Dermis lymphatic vessel endothelial cell (primary cell): ENCODE measurements around the gene KLK15. TPM values are rescaled to one million over a fixed set of nuclear protein-coding genes. Genes with fewer than 3 reads are reported as not detected.

Source experiments
- total RNA-seq: library from RNA; depleted of rRNA; stranded (reverse); fragments of >200 nt; gene quantifications from 2 replicates; pipeline ENCODE4 v1.2.1, GENCODE V29; 2014

Gene KLK15, protein sequence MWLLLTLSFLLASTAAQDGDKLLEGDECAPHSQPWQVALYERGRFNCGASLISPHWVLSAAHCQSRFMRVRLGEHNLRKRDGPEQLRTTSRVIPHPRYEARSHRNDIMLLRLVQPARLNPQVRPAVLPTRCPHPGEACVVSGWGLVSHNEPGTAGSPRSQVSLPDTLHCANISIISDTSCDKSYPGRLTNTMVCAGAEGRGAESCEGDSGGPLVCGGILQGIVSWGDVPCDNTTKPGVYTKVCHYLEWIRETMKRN
- total RNA-seq = not detected in 2 replicates

DNA sequence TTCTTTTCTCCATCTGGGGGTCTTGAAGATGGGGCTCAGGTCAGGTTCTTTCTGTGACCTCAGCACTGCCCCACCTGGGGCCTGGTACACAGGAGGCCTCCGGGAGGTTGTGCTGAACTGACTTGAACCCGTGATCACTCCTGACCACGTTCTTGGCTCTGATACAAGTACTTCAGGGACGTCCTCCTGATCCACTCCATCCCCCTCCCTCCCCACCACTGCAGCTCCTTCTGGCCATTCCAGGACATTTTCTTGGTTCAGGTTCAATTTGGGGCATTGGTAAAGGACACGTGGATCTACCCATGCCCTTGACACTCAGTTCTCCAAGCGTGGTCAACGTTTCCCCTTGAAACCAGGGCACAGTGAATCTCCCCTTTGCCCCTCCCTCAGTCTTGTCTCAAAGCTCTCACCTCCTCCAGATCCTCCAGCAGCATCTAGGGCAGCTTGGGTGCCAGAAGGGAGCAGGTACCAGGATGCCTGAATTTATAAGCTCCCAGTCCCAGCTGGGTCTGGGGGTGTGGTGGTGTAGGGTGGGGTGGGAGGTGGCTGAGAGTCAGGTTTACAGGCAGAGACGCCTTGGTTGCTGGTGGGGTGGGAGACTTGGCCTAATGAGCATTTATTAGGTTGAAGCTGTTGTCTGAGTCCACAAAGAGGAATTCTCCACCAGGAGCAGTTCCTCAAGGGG lies at the start of gene KLK15:
TSS of gene KLK15 (minus strand) at position 458 of the 685 bp plus-strand sequence. CDS start 2,082 bp downstream, outside the sequence.

DNA sequence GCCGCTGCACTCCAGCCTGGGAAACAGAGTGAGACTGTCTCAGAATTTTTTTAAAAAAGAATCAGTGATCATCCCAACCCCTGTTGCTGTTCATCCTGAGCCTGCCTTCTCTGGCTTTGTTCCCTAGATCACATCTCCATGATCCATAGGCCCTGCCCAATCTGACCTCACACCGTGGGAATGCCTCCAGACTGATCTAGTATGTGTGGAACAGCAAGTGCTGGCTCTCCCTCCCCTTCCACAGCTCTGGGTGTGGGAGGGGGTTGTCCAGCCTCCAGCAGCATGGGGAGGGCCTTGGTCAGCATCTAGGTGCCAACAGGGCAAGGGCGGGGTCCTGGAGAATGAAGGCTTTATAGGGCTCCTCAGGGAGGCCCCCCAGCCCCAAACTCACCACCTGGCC lies 39.7 kb upstream of the KLK15 start, which contains the start of gene KLK2:
TSS of gene KLK2 (plus strand) at position 384 of the 400 bp plus-strand sequence. CDS start 35 bp downstream, outside the sequence.

DNA sequence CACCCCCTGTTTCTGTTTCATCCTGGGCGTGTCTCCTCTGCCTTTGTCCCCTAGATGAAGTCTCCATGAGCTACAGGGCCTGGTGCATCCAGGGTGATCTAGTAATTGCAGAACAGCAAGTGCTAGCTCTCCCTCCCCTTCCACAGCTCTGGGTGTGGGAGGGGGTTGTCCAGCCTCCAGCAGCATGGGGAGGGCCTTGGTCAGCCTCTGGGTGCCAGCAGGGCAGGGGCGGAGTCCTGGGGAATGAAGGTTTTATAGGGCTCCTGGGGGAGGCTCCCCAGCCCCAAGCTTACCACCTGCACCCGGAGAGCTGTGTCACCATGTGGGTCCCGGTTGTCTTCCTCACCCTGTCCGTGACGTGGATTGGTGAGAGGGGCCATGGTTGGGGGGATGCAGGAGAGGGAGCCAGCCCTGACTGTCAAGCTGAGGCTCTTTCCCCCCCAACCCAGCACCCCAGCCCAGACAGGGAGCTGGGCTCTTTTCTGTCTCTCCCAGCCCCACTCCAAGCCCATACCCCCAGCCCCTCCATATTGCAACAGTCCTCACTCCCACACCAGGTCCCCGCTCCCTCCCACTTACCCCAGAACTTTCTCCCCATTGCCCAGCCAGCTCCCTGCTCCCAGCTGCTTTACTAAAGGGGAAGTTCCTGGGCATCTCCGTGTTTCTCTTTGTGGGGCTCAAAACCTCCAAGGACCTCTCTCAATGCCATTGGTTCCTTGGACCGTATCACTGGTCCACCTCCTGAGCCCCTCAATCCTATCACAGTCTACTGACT lies 21.4 kb upstream of the KLK15 start, which contains the start of gene KLK3:
TSS of gene KLK3 (plus strand) at position 280 of the 775 bp plus-strand sequence. CDS start at position 321, 41 bp downstream.

DNA sequence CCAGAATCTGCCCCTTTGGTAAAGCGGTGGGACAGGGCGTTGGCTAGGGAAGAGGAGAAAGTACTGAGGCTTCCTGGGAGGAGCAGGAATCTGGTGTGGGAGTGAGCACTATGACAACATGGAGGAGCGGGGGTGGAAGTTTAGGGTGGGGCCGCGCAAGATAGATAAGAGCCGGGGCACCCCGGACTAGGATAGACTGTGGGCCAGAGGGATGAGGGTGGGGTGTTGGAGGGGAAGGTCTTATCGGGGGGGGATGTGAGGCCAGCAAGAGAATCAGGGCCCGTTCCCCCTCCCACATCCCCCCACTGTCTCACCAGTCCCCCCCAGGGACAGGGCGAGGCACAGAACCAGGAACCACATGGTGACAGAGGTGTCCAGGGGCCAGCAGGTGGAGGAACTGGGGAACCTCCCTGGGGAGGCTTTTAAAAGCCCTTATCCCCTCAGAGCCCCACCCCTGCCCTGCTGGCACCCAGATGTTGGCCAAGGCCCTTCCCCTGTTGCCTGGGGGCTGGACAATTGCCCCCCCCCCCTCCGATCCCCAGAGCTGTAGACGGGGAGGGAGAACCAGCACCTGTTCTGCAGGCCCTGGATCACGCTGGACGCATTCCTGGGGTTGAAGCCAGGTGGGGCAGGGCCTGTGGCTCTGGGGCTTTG lies 9.9 kb downstream of the KLK15 start, which contains the start of gene KLK1:
TSS of gene KLK1 (minus strand) at position 399 of the 654 bp plus-strand sequence. CDS start at position 360, 39 bp downstream.

DNA sequence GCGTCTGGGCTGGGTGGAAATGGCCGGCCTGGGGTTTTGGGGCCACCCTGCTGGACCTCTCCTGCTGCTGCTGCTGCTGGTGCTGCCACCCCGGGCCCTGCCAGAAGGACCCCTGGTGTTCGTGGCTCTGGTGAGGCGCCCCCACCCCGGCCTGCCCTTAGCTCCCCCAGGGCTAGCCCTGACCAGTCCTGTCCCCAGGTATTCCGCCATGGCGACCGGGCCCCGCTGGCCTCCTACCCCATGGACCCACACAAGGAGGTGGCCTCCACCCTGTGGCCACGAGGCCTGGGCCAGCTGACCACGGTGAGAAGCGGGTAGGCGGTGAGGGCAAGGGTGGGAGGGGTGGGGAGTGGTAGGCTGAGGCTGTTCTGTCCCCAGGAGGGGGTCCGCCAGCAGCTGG lies 43.0 kb downstream of the KLK15 start, which contains the start of gene ACP4:
TSS of gene ACP4 (plus strand) at position 20 of the 400 bp plus-strand sequence. CDS start at position 20, 0 bp downstream.

Other genes with a start within 250 kb of the KLK15 start
- gene SYT3, start 193.7 kb downstream of the KLK15 start, total RNA-seq = not detected in 2 replicates
- gene C19orf81, start 184.1 kb downstream of the KLK15 start, total RNA-seq = not detected in 2 replicates
- gene SHANK1, start 113.8 kb downstream of the KLK15 start, total RNA-seq = not detected in 2 replicates
- gene CLEC11A, start 110.2 kb downstream of the KLK15 start, total RNA-seq = 0.34 and 1.6 TPM in 2 replicates
- not detected in 2 replicates for gene GPR32, start 63.1 kb downstream of the KLK15 start, total RNA-seq
- gene ACP4, start 43.2 kb downstream of the KLK15 start, total RNA-seq = not detected in 2 replicates
- gene KLK1, start 9.8 kb downstream of the KLK15 start, total RNA-seq = not detected in 2 replicates
- not detected in 2 replicates for gene KLK3, start 21.3 kb upstream of the KLK15 start, total RNA-seq
- gene KLK2, start 39.9 kb upstream of the KLK15 start, total RNA-seq = not detected in 2 replicates
- gene KLK4, start 77.8 kb upstream of the KLK15 start, total RNA-seq = not detected in 2 replicates
- not detected in 2 replicates for gene KLK5, start 119.5 kb upstream of the KLK15 start, total RNA-seq
- gene KLK6, start 136.0 kb upstream of the KLK15 start, total RNA-seq = not detected in 2 replicates
- not detected in 2 replicates for gene KLK7, start 150.3 kb upstream of the KLK15 start, total RNA-seq
- gene KLK8, start 168.0 kb upstream of the KLK15 start, total RNA-seq = not detected in 2 replicates
- gene KLK10, start 186.1 kb upstream of the KLK15 start, total RNA-seq = not detected in 2 replicates
- not detected in 2 replicates for gene KLK11, start 193.0 kb upstream of the KLK15 start, total RNA-seq
- not detected in 2 replicates for gene KLK12, start 201.4 kb upstream of the KLK15 start, total RNA-seq
- gene KLK13, start 231.5 kb upstream of the KLK15 start, total RNA-seq = not detected in 2 replicates
- not detected in 2 replicates for gene KLK14, start 249.3 kb upstream of the KLK15 start, total RNA-seq